DOHH2 (cell line): ENCODE measurements around the gene PRRT3.
A peak's percentile ranks its signal among the peaks of the same experiment; 100 is the strongest.

Experiments used
- H3F3A ChIP-seq: fragments of 200-600 bp; sonication (generic), shearing (Covaris generic); 2 replicates; pipeline ENCODE4 v1.6.0; 2016; ENCODE audit warnings: antibody characterized with exemption, mild to moderate bottlenecking; ENCODE audit not compliant: control insufficient read depth, insufficient read depth
- H3K27ac ChIP-seq: fragments of 200-600 bp; sonication (generic); 2 replicates; pipeline ENCODE4 v1.5.1; 2014; ENCODE audit warnings: low read depth, mild to moderate bottlenecking, low read length, moderate library complexity
- H3K27me3 ChIP-seq: fragments of 200-600 bp; sonication (generic); 2 replicates; pipeline ENCODE4 v1.6.1; 2014; ENCODE audit warnings: mild to moderate bottlenecking, low read length, mixed read lengths; ENCODE audit not compliant: control insufficient read depth
- H3K36me3 ChIP-seq: fragments of 200-600 bp; sonication (generic); 2 replicates; pipeline ENCODE4 v1.6.1; 2014; ENCODE audit warnings: mild to moderate bottlenecking, low read length, moderate library complexity, mixed read lengths; ENCODE audit not compliant: control insufficient read depth
- H3K4me1 ChIP-seq: fragments of 200-600 bp; sonication (generic); 2 replicates; pipeline ENCODE4 v1.6.1; 2014; ENCODE audit warnings: mild to moderate bottlenecking, low read length, mixed read lengths; ENCODE audit not compliant: control insufficient read depth
- H3K4me2 ChIP-seq: fragments of 200-600 bp; sonication (generic); 2 replicates; pipeline ENCODE4 v1.6.0; 2014; ENCODE audit warnings: mild to moderate bottlenecking, low read length, moderate library complexity
- H3K4me3 ChIP-seq: fragments of 200-600 bp; sonication (generic); 2 replicates; pipeline ENCODE4 v1.5.1; 2014; ENCODE audit warnings: mild to moderate bottlenecking, low read length, mixed read lengths
- H3K79me2 ChIP-seq: fragments of 200-600 bp; sonication (generic); 2 replicates; pipeline ENCODE4 v1.6.1; 2014; ENCODE audit warnings: mild to moderate bottlenecking, low read length, mixed read lengths; ENCODE audit not compliant: control insufficient read depth
- H3K9me2 ChIP-seq: fragments of 200-600 bp; sonication (generic); replicated peaks from 2 replicates; pipeline ENCODE4 v1.6.1; 2014; ENCODE audit warnings: mild to moderate bottlenecking, low read length, mixed read lengths; ENCODE audit not compliant: control insufficient read depth
- H3K9me3 ChIP-seq: fragments of 200-600 bp; sonication (generic); 2 replicates; pipeline ENCODE4 v1.6.1; 2014; ENCODE audit warnings: antibody characterized with exemption, low read length, mixed read lengths; ENCODE audit not compliant: control insufficient read depth, insufficient read depth
- H4K20me1 ChIP-seq: fragments of 200-600 bp; sonication (generic); 2 replicates; pipeline ENCODE4 v1.6.0; 2014; ENCODE audit warnings: low read depth, mild to moderate bottlenecking, antibody characterized with exemption, low read length, moderate library complexity; ENCODE audit not compliant: control insufficient read depth, insufficient read depth
- CTCF ChIP-seq: fragments of 200-600 bp; sonication (generic); IDR thresholded peaks from one replicate; pipeline ENCODE4 v1.5.1; 2014; ENCODE audit warnings: antibody characterized with exemption, mild to moderate bottlenecking, low read depth, low read length; ENCODE audit not compliant: poor library complexity, severe bottlenecking
- EZH2phosphoT487 ChIP-seq: fragments of 200-600 bp; sonication (generic); IDR thresholded peaks from 2 replicates; pipeline ENCODE4 v1.6.1; 2017; ENCODE audit warnings: borderline replicate concordance, mild to moderate bottlenecking, antibody characterized with exemption, low read length, moderate library complexity, mixed read lengths

PRRT3 gene

DNA sequence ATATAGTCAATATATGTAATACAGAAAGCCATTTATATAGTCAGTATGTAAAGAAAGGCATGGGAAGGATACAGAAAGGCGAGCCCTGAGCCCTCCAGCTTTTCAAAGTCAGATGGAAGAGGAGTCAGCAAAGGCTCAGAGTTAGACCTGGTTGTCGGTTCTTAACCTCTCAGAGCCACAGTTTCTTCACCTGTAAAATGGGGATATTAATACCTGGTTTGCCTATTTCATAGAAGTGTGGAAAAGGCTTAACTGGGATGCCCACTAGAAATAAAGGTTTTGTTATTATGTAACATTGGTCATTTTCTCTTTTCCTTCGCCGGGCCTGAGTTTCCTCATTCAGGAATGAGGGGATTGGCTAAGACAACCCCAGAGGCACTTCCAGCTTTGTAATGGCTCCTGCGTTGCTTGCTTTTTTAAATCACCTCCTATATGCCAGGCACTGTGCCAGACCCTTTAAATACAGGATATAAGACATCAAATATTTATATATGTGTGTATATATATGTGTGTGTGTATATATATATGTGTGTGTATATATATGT is 16.2 kb downstream of the PRRT3 start:
- Histone ChIP-seq H3K4me1 (peaks cover 36% of the 10 kb centered on the region), H3F3A (no peaks in the 10 kb centered on the region; the same call in 1 of the 2 replicates), H3K4me2 (peak overlapping the region; percentile 91), H3K36me3 (peaks cover 29% of the 10 kb centered on the region), H3K4me3 (no peak overlapping the region), H3K9me2 (no peaks in the 10 kb centered on the region), H3K27ac (no peak overlapping the region), H3K79me2 (peaks cover 22% of the 10 kb centered on the region), H3K9me3 (no peaks in the 10 kb centered on the region), H4K20me1 (no peaks in the 10 kb centered on the region), H3K27me3 (no peaks in the 10 kb centered on the region)
- TF ChIP-seq EZH2phosphoT487 (no peak), CTCF (no peak)

GRCh38 chr3:9934993-9935392 is 17.2 kb downstream of the PRRT3 start:
- peak overlapping the region; percentile 91 for H3K4me2 ChIP-seq
- peak overlapping the region; percentile 82 for H3K4me3 ChIP-seq
- H3K27me3 ChIP-seq = no peaks in the 10 kb centered on the region
- peaks cover 27% of the 10 kb centered on the region for H3K36me3 ChIP-seq
- H3K4me1 ChIP-seq = peaks cover 36% of the 10 kb centered on the region
- H3K27ac ChIP-seq = no peak overlapping the region
- no peaks in the 10 kb centered on the region for H4K20me1 ChIP-seq
- peaks cover 22% of the 10 kb centered on the region for H3K79me2 ChIP-seq
- H3K9me2 ChIP-seq = no peaks in the 10 kb centered on the region
- H3F3A ChIP-seq = no peaks in the 10 kb centered on the region; the same call in 1 of the 2 replicates
- H3K9me3 ChIP-seq = no peaks in the 10 kb centered on the region
- TF ChIP-seq CTCF = no peak

DNA sequence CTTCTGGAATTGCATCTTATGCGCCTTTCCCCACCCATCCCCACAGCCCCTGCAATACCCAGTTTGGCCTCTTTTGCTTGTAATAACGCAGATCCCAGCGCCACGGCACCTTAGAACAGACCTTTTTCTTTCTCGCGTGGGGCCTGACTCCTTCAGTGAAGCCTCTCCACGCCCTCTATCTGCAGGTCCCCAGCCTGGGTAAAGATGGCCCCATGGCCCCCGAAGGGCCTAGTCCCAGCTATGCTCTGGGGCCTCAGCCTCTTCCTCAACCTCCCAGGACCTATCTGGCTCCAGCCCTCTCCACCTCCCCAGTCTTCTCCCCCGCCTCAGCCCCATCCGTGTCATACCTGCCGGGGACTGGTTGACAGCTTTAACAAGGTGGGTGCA is 18.0 kb downstream of the PRRT3 start:
- peak overlapping the region; percentile 54 for H3K27ac ChIP-seq
- no peaks in the 10 kb centered on the region for H3K9me3 ChIP-seq
- peaks cover 22% of the 10 kb centered on the region for H3K79me2 ChIP-seq
- H3K9me2 ChIP-seq = no peaks in the 10 kb centered on the region
- no peaks in the 10 kb centered on the region; the same call in 1 of the 2 replicates for H3F3A ChIP-seq
- TF ChIP-seq EZH2phosphoT487 = no peak
- TF ChIP-seq CTCF = peak; percentile 60
- peaks cover 36% of the 10 kb centered on the region for H3K4me1 ChIP-seq
- H4K20me1 ChIP-seq = no peaks in the 10 kb centered on the region
- peaks cover 27% of the 10 kb centered on the region for H3K36me3 ChIP-seq
- peak overlapping the region; percentile 91 for H3K4me2 ChIP-seq
- peak overlapping the region; percentile 82 for H3K4me3 ChIP-seq
- no peaks in the 10 kb centered on the region for H3K27me3 ChIP-seq
